K562 (cell line): ENCODE measurements around the gene KIN. TPM values are rescaled to one million over a fixed set of nuclear protein-coding genes. Genes with fewer than 3 reads are reported as not detected.

Experiments used
- ATAC-seq: fragments of 200-7000 bp; cut with Tn5 transposase; 3 replicates; pipeline ENCODE4 v1.9.1; 2020; ENCODE audit warnings: moderate library complexity
- BruUV-seq: library from RNA; stranded (reverse); fragments of 400-500 nt; replicated peaks from 2 replicates; lab custom pipeline; 2021; lab: Mats Ljungman, UMichigan
- CTCF ChIA-PET: fragments of 300-600 bp; formaldehyde crosslinking; extraction: SDS; loops from one replicate; lab custom pipeline; 2021; ENCODE audit warnings: low intra/inter-chr PET ratio; lab: Yijun Ruan, JAX
- POLR2A ChIA-PET: fragments of 300-600, 350-650 bp; sonication (Branson Sonifier 250); formaldehyde crosslinking; extraction: SDS; loops from one replicate; lab custom pipeline; 2021; ENCODE audit warnings: antibody characterized with exemption, inconsistent platforms; lab: Yijun Ruan, JAX
- DNase-seq, 4 experiments: peaks; one replicate each; pipeline versions ENCODE4 v3.0.0 to v3.0.0-alpha.2; 2011 to 2018; ENCODE audit warnings: low spot score in 3 of 4, mixed read lengths in 3 of 4; ENCODE audit errors: extremely low read depth in 1 of 4
- FAIRE-seq: peaks from 2 replicates; lab custom pipeline; 2011; peaks lifted over from hg19 to GRCh38; lab: Jason Lieb, UNC
- H2AFZ ChIP-seq: 2 replicates; pipeline ENCODE4 v1.6.0; 2011; ENCODE audit warnings: low read depth, low read length, control low read depth, inconsistent platforms
- H3K27ac ChIP-seq: fragments of 200-600 bp; 3 replicates; pipeline ENCODE4 v1.8.0; 2011; ENCODE audit warnings: low read depth, mild to moderate bottlenecking, control low read depth, inconsistent platforms, low read length, moderate library complexity, mixed read lengths; ENCODE audit errors: extremely low read depth
- H3K27me3 ChIP-seq, 2 experiments: fragments of 300-600 bp in 1 of 2; 2 replicates in 1 of 2; 3 replicates in 1 of 2; pipeline versions ENCODE4 v1.6.0 to v1.8.0; 2011; ENCODE audit warnings: inconsistent platforms in 2 of 2, low read length in 2 of 2, mild to moderate bottlenecking in 1 of 2, mixed read lengths in 1 of 2, moderate library complexity in 1 of 2; ENCODE audit not compliant: control insufficient read depth in 2 of 2, insufficient read depth in 2 of 2
- H3K36me3 ChIP-seq: fragments of 300-600 bp; 3 replicates; pipeline ENCODE4 v1.8.0; 2011; ENCODE audit warnings: mild to moderate bottlenecking, low read length, inconsistent platforms; ENCODE audit not compliant: control insufficient read depth, insufficient read depth
- H3K4me1 ChIP-seq, 2 experiments: fragments of 200-600 bp in 1 of 2; replicated peaks in 1 of 2; 2 replicates in 1 of 2; 3 replicates in 1 of 2; pipeline versions ENCODE4 v1.5.1 to v1.8.0; 2011; ENCODE audit warnings: inconsistent platforms in 2 of 2, low read length in 2 of 2, mild to moderate bottlenecking in 1 of 2, mixed read lengths in 1 of 2, moderate library complexity in 1 of 2; ENCODE audit not compliant: control insufficient read depth in 2 of 2, insufficient read depth in 2 of 2
- H3K4me2 ChIP-seq: 2 replicates; pipeline ENCODE4 v1.6.1; 2011; ENCODE audit warnings: low read length, control low read depth, inconsistent platforms, mixed read lengths; ENCODE audit not compliant: insufficient read depth
- H3K4me3 ChIP-seq: fragments of 200-600 bp; sonication (generic), shearing (Covaris generic); 2 replicates; pipeline ENCODE4 v1.5.1; 2016; ENCODE audit warnings: control low read depth, inconsistent platforms
- H3K79me2 ChIP-seq: fragments of 200-600 bp; 3 replicates; pipeline ENCODE4 v1.8.0; 2011; ENCODE audit warnings: low read length, inconsistent platforms; ENCODE audit not compliant: control insufficient read depth, insufficient read depth
- H3K9ac ChIP-seq, 2 experiments: 2 replicates each; pipeline versions ENCODE4 v1.6.0 to v1.6.1; 2011; ENCODE audit warnings: low read depth in 2 of 2, low read length in 2 of 2, control low read depth in 1 of 2, inconsistent platforms in 1 of 2, mild to moderate bottlenecking in 1 of 2, mixed read lengths in 1 of 2; ENCODE audit not compliant: insufficient read depth in 1 of 2
- H3K9me1 ChIP-seq: one replicate; pipeline ENCODE4 v1.6.0; 2011; ENCODE audit warnings: inconsistent platforms, mild to moderate bottlenecking, low read length, moderate library complexity; ENCODE audit not compliant: control insufficient read depth, insufficient read depth
- H3K9me3 ChIP-seq: replicated peaks from 2 replicates; pipeline ENCODE4 v1.5.1; 2011; ENCODE audit warnings: low read depth, low read length, inconsistent platforms; ENCODE audit not compliant: control insufficient read depth, insufficient read depth
- H4K20me1 ChIP-seq: replicated peaks from 2 replicates; pipeline ENCODE4 v1.6.1; 2011; ENCODE audit warnings: low read length, inconsistent platforms, mixed read lengths; ENCODE audit not compliant: control insufficient read depth, insufficient read depth
- CCNT2 ChIP-seq: IDR thresholded peaks from 2 replicates; pipeline ENCODE4 v1.6.1; 2011; ENCODE audit warnings: borderline replicate concordance, low read depth, mild to moderate bottlenecking, moderate library complexity, mixed read lengths, low read length; ENCODE audit not compliant: insufficient read length; ENCODE audit errors: extremely low read depth
- CREM ChIP-seq: IDR thresholded peaks from 2 replicates; pipeline ENCODE4 v1.6.1; 2014; ENCODE audit warnings: antibody characterized with exemption, low read depth
- CXXC5 ChIP-seq: fragments of 250-450 bp; sonication (Bioruptor Pico); IDR thresholded peaks from 2 replicates; pipeline ENCODE4 v1.8.0; 2022; ENCODE audit warnings: inconsistent platforms, mild to moderate bottlenecking, moderate library complexity
- HMGN3 ChIP-seq: IDR thresholded peaks from 2 replicates; pipeline ENCODE4 v1.6.1; 2011; ENCODE audit warnings: borderline replicate concordance, low read depth, mild to moderate bottlenecking, mixed read lengths, low read length; ENCODE audit not compliant: insufficient read length; ENCODE audit errors: extremely low read depth
- MAX ChIP-seq: sonication (generic); formaldehyde crosslinking; IDR thresholded peaks from 2 replicates; pipeline ENCODE4 v1.9.0; 2022; ENCODE audit warnings: mild to moderate bottlenecking, missing genetic modification reagents
- NFIC ChIP-seq: fragments of 450-650 bp; IDR thresholded peaks from 2 replicates; pipeline ENCODE4 v1.6.1; 2017; ENCODE audit warnings: mild to moderate bottlenecking, inconsistent platforms
- NFIX ChIP-seq: fragments of 250-450 bp; sonication (Bioruptor Pico); IDR thresholded peaks from 2 replicates; pipeline ENCODE4 v1.4.0; 2020; ENCODE audit warnings: low read depth, mild to moderate bottlenecking, moderate library complexity
- RBM25 ChIP-seq: fragments of 200-400 bp; formaldehyde crosslinking; IDR thresholded peaks from 2 replicates; pipeline ENCODE4 v1.6.1; 2018; ENCODE audit warnings: low read length, low read depth, moderate library complexity; ENCODE audit not compliant: severe bottlenecking
- RCOR1 ChIP-seq, 2 experiments: IDR thresholded peaks; 2 replicates each; pipeline ENCODE4 v1.6.1; 2012; ENCODE audit warnings: low read depth in 2 of 2, low read length in 2 of 2, borderline replicate concordance in 1 of 2, improper control_type of control experiment in 1 of 2
- RUNX1 ChIP-seq: sonication (generic); IDR thresholded peaks from 2 replicates; pipeline ENCODE4 v1.6.1; 2016; ENCODE audit warnings: antibody characterized with exemption, low read depth
- SMAD1 ChIP-seq: fragments of 150-350 bp; IDR thresholded peaks from 2 replicates; pipeline ENCODE4 v1.6.1; 2014; ENCODE audit warnings: low read length, low read depth; ENCODE audit not compliant: partially characterized antibody
- WGBS: fragments of 100-300 bp; shearing (Covaris generic); methylation state at CpG from one replicate; pipeline ENCODE4 v1.1.6; 2016; ENCODE audit warnings: low coverage, mixed read lengths; ENCODE audit not compliant: insufficient coverage; ENCODE audit errors: missing lambda C conversion rate; 5-methylcytosine and 5-hydroxymethylcytosine counted together
- in situ Hi-C: fragments of 300-500 bp; cut with MboI; formaldehyde crosslinking; loops from 4 replicates; pipeline ENCODE4 v1.15.0; 2018; ENCODE audit warnings: inconsistent platforms, mixed read lengths
- intact Hi-C: fragments of 100-400 bp; cut with micrococcal nuclease; formaldehyde crosslinking; loops from 2 replicates; pipeline ENCODE4 v1.14.2; 2022
- polyA plus RNA-seq, 8 experiments: library from polyadenylated mRNA; depleted of rRNA in 4 of 8; stranded (reverse) in 5 of 8; unstranded in 3 of 8; fragments of >200 nt; fragmentation: Nextera tagmentation in 2 of 8; fragmentation: Illumina TruSeq in 1 of 8; extraction: Ambion mirVana in 2 of 8; extraction: Trizol in 1 of 8; gene quantifications; 2 replicates each; pipeline versions ENCODE4 v1.2.1 to v1.2.3, GENCODE V29; 2011 to 2014; ENCODE audit warnings: inconsistent platforms in 1 of 8, missing spikeins in 1 of 8
- total RNA-seq, 7 experiments: library from RNA; depleted of rRNA in 6 of 7; stranded (reverse); fragments of >200 nt in 6 of 7; fragmentation: Illumina TruSeq in 2 of 7; extraction: Trizol in 2 of 7; gene quantifications; 2 replicates each; pipeline versions ENCODE4 v1.2.1 to v1.2.3, GENCODE V29; 2011 to 2021; ENCODE audit warnings: low replicate concordance in 1 of 7
- TF ChIP-seq, protein P1 (sequence below): fragments of 450-650 bp; conservative IDR thresholded peaks from 2 replicates; pipeline ENCODE4 v1.6.1; 2016; ENCODE audit warnings: missing genetic modification characterization, low read depth, mild to moderate bottlenecking, control low read depth, missing compliant biosample characterization

The KIN gene
- total and polyA plus RNA-seq, 9 of the 15 experiments (the other 6 are each of a cell fraction or from before 2014, with no cell fraction given), result 11.7 to 35.6 (median 16.0) TPM

DNA sequence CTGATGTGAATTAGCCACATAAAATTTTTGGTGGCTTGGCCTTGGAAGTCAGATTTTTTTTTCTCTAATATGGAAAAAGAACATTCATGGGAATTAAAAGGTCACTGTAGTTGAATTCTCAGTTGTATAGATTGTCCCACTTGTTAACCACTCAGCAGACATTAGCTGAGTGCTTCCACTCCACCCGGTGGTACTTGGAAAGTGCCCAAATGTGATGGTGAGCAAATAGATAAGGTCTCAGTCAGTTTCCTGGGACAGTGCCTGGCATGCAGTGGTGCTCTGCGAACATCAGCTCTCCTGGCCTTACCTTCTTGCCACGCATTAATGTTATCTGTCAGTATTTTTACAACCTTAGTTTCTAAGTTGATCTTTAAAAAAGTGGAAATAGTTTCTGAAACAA, 1.6 kb upstream of the KIN start:
- peak overlapping the region; percentile 92 for H3K4me3 ChIP-seq
- ATAC-seq, result no peak
- no peaks in the 10 kb centered on the region for H3K9me3 ChIP-seq
- no peak for FAIRE-seq
- H2AFZ ChIP-seq, result no peak overlapping the region
- BruUV-seq, result no TSS peak
- 7% methylated on average over 3 of the region's 3 CpGs for WGBS
- no peaks in the 10 kb centered on the region for H3K27me3 ChIP-seq
- peaks cover 19% of the 10 kb centered on the region; the same call in 1 of the 2 replicates for H4K20me1 ChIP-seq
- H3K4me1 ChIP-seq, result peaks cover 4 to 13% of the 10 kb centered on the region in 2 experiments; a peak in 4 of 5 replicates
- CTCF ChIA-PET, result no interaction called here
- peak overlapping the region; percentile 94 for H3K4me2 ChIP-seq
- intact Hi-C loops (loop anchor here (2.0 kb wide), 1 partner anchor 29 kb away; the partner anchor contains the start of gene TAF3), in situ Hi-C loops (no loop called here)
- POLR2A ChIA-PET, result interaction anchor here (1.4 to 3.1 kb wide), 2 partner anchors 26 to 29 kb away, joined by 3 to 12 read pairs; partner anchors contain the start of gene TAF3
- H3K79me2 ChIP-seq, result peaks cover 99% of the 10 kb centered on the region
- peak overlapping the region in 1 of 2 experiments; percentile 94; a peak in 3 of 4 replicates for H3K9ac ChIP-seq
- TF ChIP-seq RUNX1 (no peak), CXXC5 (CRISPR knock-in tag) (no peak), RBM25 (peak; percentile 52), NFIC (peak; percentile 72), MAX (CRISPR knock-in tag) (no peak), CREM (0 out of 2 replicates have a peak, but pooled peaks have one; percentile 16), CCNT2 (no peak), RCOR1 (IDR thresholded peaks at IDR 0.05; ENCODE audit: borderline replicate concordance in 1 of 2, low read depth in 2 of 2, low read length in 2 of 2) (peak in 1 of 2 experiments; percentile 42; a peak in 1 of 4 replicates), HMGN3 (no peak), NFIX (CRISPR knock-in tag) (no peak), SMAD1 (no peak)
- TF ChIP-seq, protein P1, sequence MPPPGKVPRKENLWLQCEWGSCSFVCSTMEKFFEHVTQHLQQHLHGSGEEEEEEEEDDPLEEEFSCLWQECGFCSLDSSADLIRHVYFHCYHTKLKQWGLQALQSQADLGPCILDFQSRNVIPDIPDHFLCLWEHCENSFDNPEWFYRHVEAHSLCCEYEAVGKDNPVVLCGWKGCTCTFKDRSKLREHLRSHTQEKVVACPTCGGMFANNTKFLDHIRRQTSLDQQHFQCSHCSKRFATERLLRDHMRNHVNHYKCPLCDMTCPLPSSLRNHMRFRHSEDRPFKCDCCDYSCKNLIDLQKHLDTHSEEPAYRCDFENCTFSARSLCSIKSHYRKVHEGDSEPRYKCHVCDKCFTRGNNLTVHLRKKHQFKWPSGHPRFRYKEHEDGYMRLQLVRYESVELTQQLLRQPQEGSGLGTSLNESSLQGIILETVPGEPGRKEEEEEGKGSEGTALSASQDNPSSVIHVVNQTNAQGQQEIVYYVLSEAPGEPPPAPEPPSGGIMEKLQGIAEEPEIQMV (tag), result no peak
- peak in 2 of 4 experiments; percentile 17 to 58 for DNase-seq
- H3K36me3 ChIP-seq, result peaks cover 42% of the 10 kb centered on the region
- no peaks in the 10 kb centered on the region for H3K9me1 ChIP-seq
- peak overlapping the region; percentile 87; the same call in 1 of the 3 replicates for H3K27ac ChIP-seq
